Mammary epithelial cell (primary cell): ENCODE data around the gene AFAP1.

Experiments
- CTCF ChIP-seq, 2 donors: IDR thresholded peaks in 1 of 2; conservative IDR thresholded peaks in 1 of 2; 2 replicates each; pipeline ENCODE4 v1.5.1; 2011 to 2012; ENCODE audit warnings: inconsistent platforms in 2 of 2, low read length in 2 of 2, mild to moderate bottlenecking in 2 of 2, control low read depth in 1 of 2, low read depth in 1 of 2; ENCODE audit not compliant: insufficient read depth in 1 of 2; ENCODE audit errors: extremely low read depth in 1 of 2
- EZH2 ChIP-seq: IDR thresholded peaks from 2 replicates; pipeline ENCODE4 v1.6.1; 2012; ENCODE audit warnings: low read length, inconsistent platforms, borderline replicate concordance

DNA sequence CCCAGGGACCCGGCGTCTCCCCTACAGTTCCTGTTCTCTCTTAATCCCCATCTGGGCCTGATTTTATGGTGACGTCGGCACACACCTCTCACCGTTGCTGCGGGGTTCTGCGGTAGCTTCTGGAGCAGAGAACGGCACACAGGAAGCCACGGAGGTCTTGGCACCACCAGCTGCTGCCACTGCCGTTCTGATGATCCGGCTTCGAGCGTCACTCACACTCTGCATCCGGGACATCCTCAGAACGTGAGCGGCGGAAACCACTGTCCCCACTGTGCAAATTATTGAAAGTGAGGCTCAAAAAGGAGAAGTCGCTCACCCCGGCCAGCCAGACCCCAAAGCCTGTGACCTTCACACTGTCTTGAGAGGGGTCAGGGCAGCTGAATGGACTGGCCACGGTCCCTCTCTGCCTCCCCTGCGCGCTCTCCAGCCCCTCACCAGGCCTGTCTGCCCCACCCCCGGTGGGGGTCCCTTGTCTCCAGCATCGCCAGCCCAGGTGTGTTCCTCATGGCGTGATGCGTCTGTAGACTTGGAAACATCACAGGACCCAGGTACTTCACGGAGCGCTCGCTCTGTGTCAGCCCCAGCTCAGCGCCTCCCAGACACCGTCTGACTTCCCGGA lies 201.1 kb downstream of the AFAP1 start:
- TF ChIP-seq CTCF (conservative IDR thresholded peaks at IDR 0.05 in 1 of 2, IDR thresholded peaks at IDR 0.05 in 1 of 2; ENCODE audit: extremely low read depth in 1 of 2, insufficient read depth in 1 of 2, low read depth in 1 of 2, low read length in 2 of 2) (no peak), EZH2 (no peak)
